HEK293 (cell line): ENCODE data around the gene S100A2.
A peak's percentile ranks its signal among the peaks of the same experiment; 100 is the strongest.

Experiments used
- KLF8 ChIP-seq: fragments of 450-650 bp; formaldehyde crosslinking; IDR thresholded peaks from 2 replicates; pipeline ENCODE4 v1.5.1; 2016; ENCODE audit warnings: missing biosample characterization, missing genetic modification characterization
- SP3 ChIP-seq: fragments of 450-650 bp; formaldehyde crosslinking; IDR thresholded peaks from 2 replicates; pipeline ENCODE4 v1.5.1; 2016; ENCODE audit warnings: missing biosample characterization, missing genetic modification characterization
- TRIM28 ChIP-seq: IDR thresholded peaks from 2 replicates; pipeline ENCODE4 v1.6.1; 2011; ENCODE audit warnings: low read length, control low read depth, borderline replicate concordance
- WT1 ChIP-seq: fragments of 450-650 bp; formaldehyde crosslinking; IDR thresholded peaks from 2 replicates; pipeline ENCODE4 v1.5.1; 2016; ENCODE audit warnings: missing biosample characterization, missing genetic modification characterization
- ZFP3 ChIP-seq: fragments of 450-650 bp; formaldehyde crosslinking; IDR thresholded peaks from 2 replicates; pipeline ENCODE4 v1.5.1; 2016; ENCODE audit warnings: low read depth, missing biosample characterization, missing genetic modification characterization
- ZNF184 ChIP-seq: fragments of 450-650 bp; IDR thresholded peaks from 2 replicates; pipeline ENCODE4 v1.5.1; 2018; ENCODE audit warnings: missing biosample characterization, mild to moderate bottlenecking, missing genetic modification characterization
- ZNF214 ChIP-seq: fragments of 450-650 bp; formaldehyde crosslinking; IDR thresholded peaks from 2 replicates; pipeline ENCODE4 v1.5.1; 2017; ENCODE audit warnings: missing biosample characterization, mild to moderate bottlenecking, missing genetic modification characterization, borderline replicate concordance
- ZNF239 ChIP-seq: fragments of 450-650 bp; formaldehyde crosslinking; IDR thresholded peaks from 2 replicates; pipeline ENCODE4 v1.5.1; 2016; ENCODE audit warnings: missing biosample characterization, missing genetic modification characterization
- ZNF510 ChIP-seq: fragments of 450-650 bp; formaldehyde crosslinking; IDR thresholded peaks from 2 replicates; pipeline ENCODE4 v1.5.1; 2018; ENCODE audit warnings: mild to moderate bottlenecking, missing genetic modification characterization, missing biosample characterization; ENCODE audit not compliant: insufficient replicate concordance
- ZNF529 ChIP-seq: fragments of 450-650 bp; formaldehyde crosslinking; IDR thresholded peaks from 2 replicates; pipeline ENCODE4 v1.5.1; 2017; ENCODE audit warnings: missing genetic modification characterization, missing biosample characterization; ENCODE audit not compliant: insufficient replicate concordance
- ZNF626 ChIP-seq: fragments of 450-650 bp; sonication (Bioruptor Pico); formaldehyde crosslinking; IDR thresholded peaks from 2 replicates; pipeline ENCODE4 v1.5.1; 2018; ENCODE audit warnings: missing biosample characterization, missing genetic modification characterization, inconsistent platforms
- ZNF776 ChIP-seq: fragments of 450-650 bp; formaldehyde crosslinking; IDR thresholded peaks from 2 replicates; pipeline ENCODE4 v1.5.0; 2017; ENCODE audit warnings: missing biosample characterization, missing genetic modification characterization, borderline replicate concordance
- ZNF792 ChIP-seq: fragments of 450-650 bp; formaldehyde crosslinking; IDR thresholded peaks from 2 replicates; pipeline ENCODE4 v1.5.1; 2016; ENCODE audit warnings: missing biosample characterization, missing genetic modification characterization
- TF ChIP-seq, protein P1 (sequence below): fragments of 450-650 bp; formaldehyde crosslinking; IDR thresholded peaks from 2 replicates; pipeline ENCODE4 v1.5.1; 2016; ENCODE audit warnings: missing biosample characterization, missing genetic modification characterization
- TF ChIP-seq, protein P2 (sequence below): fragments of 450-650 bp; formaldehyde crosslinking; IDR thresholded peaks from 2 replicates; pipeline ENCODE4 v1.5.1; 2016; ENCODE audit warnings: missing biosample characterization, missing genetic modification characterization
- TF ChIP-seq, protein P3 (sequence below): fragments of 450-650 bp; formaldehyde crosslinking; IDR thresholded peaks from 2 replicates; pipeline ENCODE4 v1.5.1; 2016; ENCODE audit warnings: missing biosample characterization, missing genetic modification characterization
- TF ChIP-seq, protein P4 (sequence below): fragments of 450-650 bp; formaldehyde crosslinking; IDR thresholded peaks from 2 replicates; pipeline ENCODE4 v1.5.1; 2017; ENCODE audit warnings: missing biosample characterization, mild to moderate bottlenecking, missing genetic modification characterization, moderate library complexity
- TF ChIP-seq, protein P5 (sequence below): sonication (generic); formaldehyde crosslinking; IDR thresholded peaks from 2 replicates; pipeline ENCODE4 v1.8.1; 2022; ENCODE audit warnings: mild to moderate bottlenecking, moderate library complexity, missing genetic modification reagents
- TF ChIP-seq, protein P6 (sequence below): fragments of 450-650 bp; formaldehyde crosslinking; IDR thresholded peaks from 2 replicates; pipeline ENCODE4 v1.5.1; 2016; ENCODE audit warnings: missing biosample characterization, missing genetic modification characterization
- TF ChIP-seq, protein P7 (sequence below): fragments of 450-650 bp; formaldehyde crosslinking; IDR thresholded peaks from 2 replicates; pipeline ENCODE4 v1.5.1; 2016; ENCODE audit warnings: missing biosample characterization, missing genetic modification characterization
- TF ChIP-seq, protein P8 (sequence below): fragments of 450-650 bp; formaldehyde crosslinking; IDR thresholded peaks from 2 replicates; pipeline ENCODE4 v1.5.1; 2016; ENCODE audit warnings: missing biosample characterization, missing genetic modification characterization
- TF ChIP-seq, protein P9 (sequence below): fragments of 450-650 bp; formaldehyde crosslinking; IDR thresholded peaks from 2 replicates; pipeline ENCODE4 v1.5.1; 2016; ENCODE audit warnings: missing biosample characterization, missing genetic modification characterization

The S100A2 gene

DNA sequence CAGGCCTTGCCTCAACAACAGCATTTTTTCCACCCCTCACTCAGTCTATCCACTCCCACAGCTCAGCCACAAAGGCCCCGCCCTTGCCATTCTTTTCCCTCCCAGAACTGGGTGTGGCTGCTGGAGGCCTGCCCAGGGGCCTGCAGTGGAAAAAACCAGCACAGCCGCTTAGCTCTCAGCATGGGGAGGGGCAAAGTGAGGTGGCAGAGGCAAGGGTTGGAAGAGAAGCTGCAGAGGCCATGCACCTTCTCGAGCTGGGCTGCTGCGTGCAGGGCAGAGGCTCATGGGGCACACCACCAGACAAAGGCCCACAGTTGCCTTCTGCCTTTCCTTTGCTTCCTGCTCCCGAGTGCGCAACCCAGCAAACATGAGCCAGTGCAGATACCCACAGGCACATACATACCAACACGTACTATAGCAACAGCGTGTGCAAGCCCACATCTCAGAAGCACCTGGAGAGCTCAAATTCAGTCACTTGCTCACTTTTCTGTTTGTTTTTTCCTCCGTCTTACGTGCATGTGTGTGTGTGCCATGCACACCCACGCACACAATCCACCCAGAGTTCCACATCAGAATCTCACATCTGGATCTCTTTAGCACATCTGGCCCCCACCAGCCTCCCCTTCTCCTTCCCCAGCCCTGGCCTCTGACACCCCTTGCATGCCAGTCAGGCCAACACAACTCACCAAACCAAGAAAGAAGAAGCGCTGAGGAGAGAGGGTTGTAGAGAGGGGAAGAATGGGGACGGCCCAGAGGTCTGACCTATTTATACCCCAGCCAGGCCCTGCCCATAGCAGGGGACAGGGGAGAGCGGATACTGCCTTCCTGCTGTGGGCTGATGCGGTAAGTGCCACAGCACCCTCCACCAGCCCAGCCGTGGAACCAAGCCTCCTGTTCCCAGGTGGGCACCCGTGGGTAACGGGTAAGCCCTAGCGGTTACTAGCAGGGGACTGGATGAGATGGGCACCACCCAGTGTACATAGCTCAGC is 20.3 kb downstream of the S100A2 start, which contains the start of gene S100A4 (continued):
- TF ChIP-seq, protein P1, sequence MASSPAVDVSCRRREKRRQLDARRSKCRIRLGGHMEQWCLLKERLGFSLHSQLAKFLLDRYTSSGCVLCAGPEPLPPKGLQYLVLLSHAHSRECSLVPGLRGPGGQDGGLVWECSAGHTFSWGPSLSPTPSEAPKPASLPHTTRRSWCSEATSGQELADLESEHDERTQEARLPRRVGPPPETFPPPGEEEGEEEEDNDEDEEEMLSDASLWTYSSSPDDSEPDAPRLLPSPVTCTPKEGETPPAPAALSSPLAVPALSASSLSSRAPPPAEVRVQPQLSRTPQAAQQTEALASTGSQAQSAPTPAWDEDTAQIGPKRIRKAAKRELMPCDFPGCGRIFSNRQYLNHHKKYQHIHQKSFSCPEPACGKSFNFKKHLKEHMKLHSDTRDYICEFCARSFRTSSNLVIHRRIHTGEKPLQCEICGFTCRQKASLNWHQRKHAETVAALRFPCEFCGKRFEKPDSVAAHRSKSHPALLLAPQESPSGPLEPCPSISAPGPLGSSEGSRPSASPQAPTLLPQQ (tag by site-specific recombination) = no peak
- TF ChIP-seq, protein P2, sequence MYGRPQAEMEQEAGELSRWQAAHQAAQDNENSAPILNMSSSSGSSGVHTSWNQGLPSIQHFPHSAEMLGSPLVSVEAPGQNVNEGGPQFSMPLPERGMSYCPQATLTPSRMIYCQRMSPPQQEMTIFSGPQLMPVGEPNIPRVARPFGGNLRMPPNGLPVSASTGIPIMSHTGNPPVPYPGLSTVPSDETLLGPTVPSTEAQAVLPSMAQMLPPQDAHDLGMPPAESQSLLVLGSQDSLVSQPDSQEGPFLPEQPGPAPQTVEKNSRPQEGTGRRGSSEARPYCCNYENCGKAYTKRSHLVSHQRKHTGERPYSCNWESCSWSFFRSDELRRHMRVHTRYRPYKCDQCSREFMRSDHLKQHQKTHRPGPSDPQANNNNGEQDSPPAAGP (tag by site-specific recombination) = peak; percentile 63; the same call in 1 of the 2 replicates
- TF ChIP-seq, protein P3, sequence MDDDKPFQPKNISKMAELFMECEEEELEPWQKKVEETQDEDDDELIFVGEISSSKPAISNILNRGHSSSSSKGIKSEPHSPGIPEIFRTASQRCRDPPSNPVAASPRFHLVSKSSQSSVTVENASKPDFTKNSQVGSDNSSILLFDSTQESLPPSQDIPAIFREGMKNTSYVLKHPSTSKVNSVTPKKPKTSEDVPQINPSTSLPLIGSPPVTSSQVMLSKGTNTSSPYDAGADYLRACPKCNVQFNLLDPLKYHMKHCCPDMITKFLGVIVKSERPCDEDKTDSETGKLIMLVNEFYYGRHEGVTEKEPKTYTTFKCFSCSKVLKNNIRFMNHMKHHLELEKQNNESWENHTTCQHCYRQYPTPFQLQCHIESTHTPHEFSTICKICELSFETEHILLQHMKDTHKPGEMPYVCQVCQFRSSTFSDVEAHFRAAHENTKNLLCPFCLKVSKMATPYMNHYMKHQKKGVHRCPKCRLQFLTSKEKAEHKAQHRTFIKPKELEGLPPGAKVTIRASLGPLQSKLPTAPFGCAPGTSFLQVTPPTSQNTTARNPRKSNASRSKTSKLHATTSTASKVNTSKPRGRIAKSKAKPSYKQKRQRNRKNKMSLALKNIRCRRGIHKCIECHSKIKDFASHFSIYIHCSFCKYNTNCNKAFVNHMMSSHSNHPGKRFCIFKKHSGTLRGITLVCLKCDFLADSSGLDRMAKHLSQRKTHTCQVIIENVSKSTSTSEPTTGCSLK (tag by site-specific recombination) = no peak
- TF ChIP-seq ZFP3 (tag by site-specific recombination) (no peak), ZNF792 (tag by site-specific recombination) (no peak), TRIM28 (peak; percentile 67; the same call in 1 of the 2 replicates), WT1 (no peak), ZNF239 (tag by site-specific recombination) (no peak), SP3 (tag by site-specific recombination) (peak; percentile 78), KLF8 (no peak), ZNF184 (no peak), ZNF529 (tag by site-specific recombination) (no peak), ZNF510 (tag by site-specific recombination) (no peak), ZNF626 (no peak), ZNF776 (tag by site-specific recombination) (no peak), ZNF214 (tag by site-specific recombination) (no peak)
- TF ChIP-seq, protein P4, sequence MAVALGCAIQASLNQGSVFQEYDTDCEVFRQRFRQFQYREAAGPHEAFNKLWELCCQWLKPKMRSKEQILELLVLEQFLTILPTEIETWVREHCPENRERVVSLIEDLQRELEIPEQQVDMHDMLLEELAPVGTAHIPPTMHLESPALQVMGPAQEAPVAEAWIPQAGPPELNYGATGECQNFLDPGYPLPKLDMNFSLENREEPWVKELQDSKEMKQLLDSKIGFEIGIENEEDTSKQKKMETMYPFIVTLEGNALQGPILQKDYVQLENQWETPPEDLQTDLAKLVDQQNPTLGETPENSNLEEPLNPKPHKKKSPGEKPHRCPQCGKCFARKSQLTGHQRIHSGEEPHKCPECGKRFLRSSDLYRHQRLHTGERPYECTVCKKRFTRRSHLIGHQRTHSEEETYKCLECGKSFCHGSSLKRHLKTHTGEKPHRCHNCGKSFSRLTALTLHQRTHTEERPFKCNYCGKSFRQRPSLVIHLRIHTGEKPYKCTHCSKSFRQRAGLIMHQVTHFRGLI (tag by site-specific recombination) = no peak
- TF ChIP-seq, protein P5, sequence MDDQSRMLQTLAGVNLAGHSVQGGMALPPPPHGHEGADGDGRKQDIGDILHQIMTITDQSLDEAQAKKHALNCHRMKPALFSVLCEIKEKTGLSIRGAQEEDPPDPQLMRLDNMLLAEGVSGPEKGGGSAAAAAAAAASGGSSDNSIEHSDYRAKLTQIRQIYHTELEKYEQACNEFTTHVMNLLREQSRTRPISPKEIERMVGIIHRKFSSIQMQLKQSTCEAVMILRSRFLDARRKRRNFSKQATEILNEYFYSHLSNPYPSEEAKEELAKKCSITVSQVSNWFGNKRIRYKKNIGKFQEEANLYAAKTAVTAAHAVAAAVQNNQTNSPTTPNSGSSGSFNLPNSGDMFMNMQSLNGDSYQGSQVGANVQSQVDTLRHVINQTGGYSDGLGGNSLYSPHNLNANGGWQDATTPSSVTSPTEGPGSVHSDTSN (CRISPR knock-in tag) = no peak
- TF ChIP-seq, protein P6, sequence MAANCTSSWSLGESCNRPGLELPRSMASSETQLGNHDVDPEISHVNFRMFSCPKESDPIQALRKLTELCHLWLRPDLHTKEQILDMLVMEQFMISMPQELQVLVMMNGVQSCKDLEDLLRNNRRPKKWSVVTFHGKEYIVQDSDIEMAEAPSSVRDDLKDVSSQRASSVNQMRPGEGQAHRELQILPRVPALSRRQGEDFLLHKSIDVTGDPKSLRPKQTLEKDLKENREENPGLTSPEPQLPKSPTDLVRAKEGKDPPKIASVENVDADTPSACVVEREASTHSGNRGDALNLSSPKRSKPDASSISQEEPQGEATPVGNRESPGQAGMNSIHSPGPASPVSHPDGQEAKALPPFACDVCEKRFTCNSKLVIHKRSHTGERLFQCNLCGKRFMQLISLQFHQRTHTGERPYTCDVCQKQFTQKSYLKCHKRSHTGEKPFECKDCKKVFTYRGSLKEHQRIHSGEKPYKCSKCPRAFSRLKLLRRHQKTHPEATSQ (tag by site-specific recombination) = no peak
- TF ChIP-seq, protein P7, sequence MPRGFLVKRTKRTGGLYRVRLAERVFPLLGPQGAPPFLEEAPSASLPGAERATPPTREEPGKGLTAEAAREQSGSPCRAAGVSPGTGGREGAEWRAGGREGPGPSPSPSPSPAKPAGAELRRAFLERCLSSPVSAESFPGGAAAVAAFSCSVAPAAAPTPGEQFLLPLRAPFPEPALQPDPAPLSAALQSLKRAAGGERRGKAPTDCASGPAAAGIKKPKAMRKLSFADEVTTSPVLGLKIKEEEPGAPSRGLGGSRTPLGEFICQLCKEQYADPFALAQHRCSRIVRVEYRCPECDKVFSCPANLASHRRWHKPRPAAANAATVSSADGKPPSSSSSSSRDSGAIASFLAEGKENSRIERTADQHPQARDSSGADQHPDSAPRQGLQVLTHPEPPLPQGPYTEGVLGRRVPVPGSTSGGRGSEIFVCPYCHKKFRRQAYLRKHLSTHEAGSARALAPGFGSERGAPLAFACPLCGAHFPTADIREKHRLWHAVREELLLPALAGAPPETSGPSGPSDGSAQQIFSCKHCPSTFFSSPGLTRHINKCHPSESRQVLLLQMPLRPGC = no peak
- TF ChIP-seq, protein P8, sequence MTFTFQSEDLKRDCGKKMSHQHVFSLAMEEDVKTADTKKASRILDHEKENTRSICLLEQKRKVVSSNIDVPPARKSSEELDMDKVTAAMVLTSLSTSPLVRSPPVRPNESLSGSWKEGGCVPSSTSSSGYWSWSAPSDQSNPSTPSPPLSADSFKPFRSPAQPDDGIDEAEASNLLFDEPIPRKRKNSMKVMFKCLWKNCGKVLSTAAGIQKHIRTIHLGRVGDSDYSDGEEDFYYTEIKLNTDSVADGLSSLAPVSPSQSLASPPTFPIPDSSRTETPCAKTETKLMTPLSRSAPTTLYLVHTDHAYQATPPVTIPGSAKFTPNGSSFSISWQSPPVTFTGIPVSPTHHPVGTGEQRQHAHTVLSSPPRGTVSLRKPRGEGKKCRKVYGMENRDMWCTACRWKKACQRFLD = no peak
- TF ChIP-seq, protein P9, sequence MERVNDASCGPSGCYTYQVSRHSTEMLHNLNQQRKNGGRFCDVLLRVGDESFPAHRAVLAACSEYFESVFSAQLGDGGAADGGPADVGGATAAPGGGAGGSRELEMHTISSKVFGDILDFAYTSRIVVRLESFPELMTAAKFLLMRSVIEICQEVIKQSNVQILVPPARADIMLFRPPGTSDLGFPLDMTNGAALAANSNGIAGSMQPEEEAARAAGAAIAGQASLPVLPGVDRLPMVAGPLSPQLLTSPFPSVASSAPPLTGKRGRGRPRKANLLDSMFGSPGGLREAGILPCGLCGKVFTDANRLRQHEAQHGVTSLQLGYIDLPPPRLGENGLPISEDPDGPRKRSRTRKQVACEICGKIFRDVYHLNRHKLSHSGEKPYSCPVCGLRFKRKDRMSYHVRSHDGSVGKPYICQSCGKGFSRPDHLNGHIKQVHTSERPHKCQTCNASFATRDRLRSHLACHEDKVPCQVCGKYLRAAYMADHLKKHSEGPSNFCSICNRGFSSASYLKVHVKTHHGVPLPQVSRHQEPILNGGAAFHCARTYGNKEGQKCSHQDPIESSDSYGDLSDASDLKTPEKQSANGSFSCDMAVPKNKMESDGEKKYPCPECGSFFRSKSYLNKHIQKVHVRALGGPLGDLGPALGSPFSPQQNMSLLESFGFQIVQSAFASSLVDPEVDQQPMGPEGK (tag by site-specific recombination) = peak; percentile 68
